Measurements from ENCODE around the gene KLHL29.

DNA sequence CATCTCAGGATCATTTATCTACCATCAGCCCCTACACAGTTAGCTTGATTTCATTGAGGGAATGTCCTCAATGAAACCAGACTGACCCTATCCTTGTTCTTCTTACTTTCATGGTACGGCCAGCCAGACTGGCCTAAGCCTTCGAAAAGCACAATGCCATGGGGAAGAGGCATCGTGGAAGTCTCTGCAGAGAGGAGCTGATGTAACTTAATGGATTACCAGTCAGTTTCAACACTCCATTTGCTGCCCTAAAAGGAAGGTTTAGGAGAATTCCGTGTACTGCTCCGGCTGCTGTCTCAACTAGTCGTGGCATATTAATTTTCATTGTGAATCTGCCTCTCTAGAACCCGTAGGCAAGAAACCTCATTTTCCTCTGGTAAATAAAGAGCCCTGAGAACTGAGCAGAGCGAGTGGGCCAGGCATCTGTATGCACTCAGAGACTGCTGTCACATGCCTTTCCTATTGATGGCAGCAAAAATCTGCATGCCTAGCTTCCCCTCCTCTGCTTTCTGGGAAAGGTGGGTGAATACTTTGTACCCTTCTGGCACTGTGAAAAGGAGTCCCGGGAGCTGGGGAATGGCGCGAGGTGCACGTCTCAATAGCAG, 184.9 kb downstream of the KLHL29 start:
- TF ChIP-seq EZH2 (IDR thresholded peaks at IDR 0.05; ENCODE audit: borderline replicate concordance, low read depth, low read length, poor library complexity, severe bottlenecking): no peak
- TF ChIP-seq, protein P1, sequence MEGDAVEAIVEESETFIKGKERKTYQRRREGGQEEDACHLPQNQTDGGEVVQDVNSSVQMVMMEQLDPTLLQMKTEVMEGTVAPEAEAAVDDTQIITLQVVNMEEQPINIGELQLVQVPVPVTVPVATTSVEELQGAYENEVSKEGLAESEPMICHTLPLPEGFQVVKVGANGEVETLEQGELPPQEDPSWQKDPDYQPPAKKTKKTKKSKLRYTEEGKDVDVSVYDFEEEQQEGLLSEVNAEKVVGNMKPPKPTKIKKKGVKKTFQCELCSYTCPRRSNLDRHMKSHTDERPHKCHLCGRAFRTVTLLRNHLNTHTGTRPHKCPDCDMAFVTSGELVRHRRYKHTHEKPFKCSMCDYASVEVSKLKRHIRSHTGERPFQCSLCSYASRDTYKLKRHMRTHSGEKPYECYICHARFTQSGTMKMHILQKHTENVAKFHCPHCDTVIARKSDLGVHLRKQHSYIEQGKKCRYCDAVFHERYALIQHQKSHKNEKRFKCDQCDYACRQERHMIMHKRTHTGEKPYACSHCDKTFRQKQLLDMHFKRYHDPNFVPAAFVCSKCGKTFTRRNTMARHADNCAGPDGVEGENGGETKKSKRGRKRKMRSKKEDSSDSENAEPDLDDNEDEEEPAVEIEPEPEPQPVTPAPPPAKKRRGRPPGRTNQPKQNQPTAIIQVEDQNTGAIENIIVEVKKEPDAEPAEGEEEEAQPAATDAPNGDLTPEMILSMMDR (conservative IDR thresholded peaks at IDR 0.05; ENCODE audit: low read depth, low read length): no peak
